K562 (cell line): ENCODE data around the gene MRPL54. TPM values are rescaled to one million over a fixed set of nuclear protein-coding genes. Genes with fewer than 3 reads are reported as not detected.

Experiments
- ATAC-seq: fragments of 200-7000 bp; cut with Tn5 transposase; 3 replicates; pipeline ENCODE4 v1.9.1; 2020; ENCODE audit warnings: moderate library complexity
- BruUV-seq: library from RNA; stranded (reverse); fragments of 400-500 nt; replicated peaks from 2 replicates; lab custom pipeline; 2021; lab: Mats Ljungman, UMichigan
- CTCF ChIA-PET: fragments of 300-600 bp; formaldehyde crosslinking; extraction: SDS; loops from one replicate; lab custom pipeline; 2021; ENCODE audit warnings: low intra/inter-chr PET ratio; lab: Yijun Ruan, JAX
- POLR2A ChIA-PET: fragments of 300-600, 350-650 bp; sonication (Branson Sonifier 250); formaldehyde crosslinking; extraction: SDS; loops from one replicate; lab custom pipeline; 2021; ENCODE audit warnings: antibody characterized with exemption, inconsistent platforms; lab: Yijun Ruan, JAX
- DNase-seq, 4 experiments: peaks; one replicate each; pipeline versions ENCODE4 v3.0.0 to v3.0.0-alpha.2; 2011 to 2018; ENCODE audit warnings: low spot score in 3 of 4, mixed read lengths in 3 of 4; ENCODE audit errors: extremely low read depth in 1 of 4
- FAIRE-seq: peaks from 2 replicates; lab custom pipeline; 2011; peaks lifted over from hg19 to GRCh38; lab: Jason Lieb, UNC
- H2AFZ ChIP-seq: 2 replicates; pipeline ENCODE4 v1.6.0; 2011; ENCODE audit warnings: low read depth, low read length, control low read depth, inconsistent platforms
- H3K27ac ChIP-seq: fragments of 200-600 bp; 3 replicates; pipeline ENCODE4 v1.8.0; 2011; ENCODE audit warnings: low read depth, mild to moderate bottlenecking, control low read depth, inconsistent platforms, low read length, moderate library complexity, mixed read lengths; ENCODE audit errors: extremely low read depth
- H3K27me3 ChIP-seq, 2 experiments: fragments of 300-600 bp in 1 of 2; 2 replicates in 1 of 2; 3 replicates in 1 of 2; pipeline versions ENCODE4 v1.6.0 to v1.8.0; 2011; ENCODE audit warnings: inconsistent platforms in 2 of 2, low read length in 2 of 2, mild to moderate bottlenecking in 1 of 2, mixed read lengths in 1 of 2, moderate library complexity in 1 of 2; ENCODE audit not compliant: control insufficient read depth in 2 of 2, insufficient read depth in 2 of 2
- H3K36me3 ChIP-seq: fragments of 300-600 bp; 3 replicates; pipeline ENCODE4 v1.8.0; 2011; ENCODE audit warnings: mild to moderate bottlenecking, low read length, inconsistent platforms; ENCODE audit not compliant: control insufficient read depth, insufficient read depth
- H3K4me1 ChIP-seq, 2 experiments: fragments of 200-600 bp in 1 of 2; replicated peaks in 1 of 2; 2 replicates in 1 of 2; 3 replicates in 1 of 2; pipeline versions ENCODE4 v1.5.1 to v1.8.0; 2011; ENCODE audit warnings: inconsistent platforms in 2 of 2, low read length in 2 of 2, mild to moderate bottlenecking in 1 of 2, mixed read lengths in 1 of 2, moderate library complexity in 1 of 2; ENCODE audit not compliant: control insufficient read depth in 2 of 2, insufficient read depth in 2 of 2
- H3K4me2 ChIP-seq: 2 replicates; pipeline ENCODE4 v1.6.1; 2011; ENCODE audit warnings: low read length, control low read depth, inconsistent platforms, mixed read lengths; ENCODE audit not compliant: insufficient read depth
- H3K4me3 ChIP-seq: fragments of 200-600 bp; sonication (generic), shearing (Covaris generic); 2 replicates; pipeline ENCODE4 v1.5.1; 2016; ENCODE audit warnings: control low read depth, inconsistent platforms
- H3K79me2 ChIP-seq: fragments of 200-600 bp; 3 replicates; pipeline ENCODE4 v1.8.0; 2011; ENCODE audit warnings: low read length, inconsistent platforms; ENCODE audit not compliant: control insufficient read depth, insufficient read depth
- H3K9ac ChIP-seq, 2 experiments: 2 replicates each; pipeline versions ENCODE4 v1.6.0 to v1.6.1; 2011; ENCODE audit warnings: low read depth in 2 of 2, low read length in 2 of 2, control low read depth in 1 of 2, inconsistent platforms in 1 of 2, mild to moderate bottlenecking in 1 of 2, mixed read lengths in 1 of 2; ENCODE audit not compliant: insufficient read depth in 1 of 2
- H3K9me1 ChIP-seq: one replicate; pipeline ENCODE4 v1.6.0; 2011; ENCODE audit warnings: inconsistent platforms, mild to moderate bottlenecking, low read length, moderate library complexity; ENCODE audit not compliant: control insufficient read depth, insufficient read depth
- H3K9me3 ChIP-seq: replicated peaks from 2 replicates; pipeline ENCODE4 v1.5.1; 2011; ENCODE audit warnings: low read depth, low read length, inconsistent platforms; ENCODE audit not compliant: control insufficient read depth, insufficient read depth
- H4K20me1 ChIP-seq: replicated peaks from 2 replicates; pipeline ENCODE4 v1.6.1; 2011; ENCODE audit warnings: low read length, inconsistent platforms, mixed read lengths; ENCODE audit not compliant: control insufficient read depth, insufficient read depth
- CBX2 ChIP-seq: fragments of 200-600 bp; sonication (generic); IDR thresholded peaks from one replicate; pipeline ENCODE4 v1.6.1; 2012; ENCODE audit warnings: mild to moderate bottlenecking, low read length, inconsistent platforms; ENCODE audit not compliant: insufficient read depth, poor library complexity, severe bottlenecking
- NFXL1 ChIP-seq: fragments of 450-650 bp; formaldehyde crosslinking; IDR thresholded peaks from 2 replicates; pipeline ENCODE4 v1.4.0; 2021; ENCODE audit warnings: mild to moderate bottlenecking
- POLR2G ChIP-seq: fragments of 200-400 bp; formaldehyde crosslinking; IDR thresholded peaks from 2 replicates; pipeline ENCODE4 v1.6.1; 2017; ENCODE audit warnings: low read depth, mild to moderate bottlenecking, antibody characterized with exemption, low read length, moderate library complexity
- RBFOX2 ChIP-seq: fragments of 200-400 bp; formaldehyde crosslinking; IDR thresholded peaks from 2 replicates; pipeline ENCODE4 v1.6.1; 2017; ENCODE audit warnings: low read depth, mild to moderate bottlenecking, low read length, moderate library complexity
- WGBS: fragments of 100-300 bp; shearing (Covaris generic); methylation state at CpG from one replicate; pipeline ENCODE4 v1.1.6; 2016; ENCODE audit warnings: low coverage, mixed read lengths; ENCODE audit not compliant: insufficient coverage; ENCODE audit errors: missing lambda C conversion rate; 5-methylcytosine and 5-hydroxymethylcytosine counted together
- in situ Hi-C: fragments of 300-500 bp; cut with MboI; formaldehyde crosslinking; loops from 4 replicates; pipeline ENCODE4 v1.15.0; 2018; ENCODE audit warnings: inconsistent platforms, mixed read lengths
- intact Hi-C: fragments of 100-400 bp; cut with micrococcal nuclease; formaldehyde crosslinking; loops from 2 replicates; pipeline ENCODE4 v1.14.2; 2022
- polyA plus RNA-seq, 8 experiments: library from polyadenylated mRNA; depleted of rRNA in 4 of 8; stranded (reverse) in 5 of 8; unstranded in 3 of 8; fragments of >200 nt; fragmentation: Nextera tagmentation in 2 of 8; fragmentation: Illumina TruSeq in 1 of 8; extraction: Ambion mirVana in 2 of 8; extraction: Trizol in 1 of 8; gene quantifications; 2 replicates each; pipeline versions ENCODE4 v1.2.1 to v1.2.3, GENCODE V29; 2011 to 2014; ENCODE audit warnings: inconsistent platforms in 1 of 8, missing spikeins in 1 of 8
- total RNA-seq, 7 experiments: library from RNA; depleted of rRNA in 6 of 7; stranded (reverse); fragments of >200 nt in 6 of 7; fragmentation: Illumina TruSeq in 2 of 7; extraction: Trizol in 2 of 7; gene quantifications; 2 replicates each; pipeline versions ENCODE4 v1.2.1 to v1.2.3, GENCODE V29; 2011 to 2021; ENCODE audit warnings: low replicate concordance in 1 of 7

Gene MRPL54
- total and polyA plus RNA-seq, 9 of the 15 experiments (the other 6 are each of a cell fraction or from before 2014, with no cell fraction given): 3.5 to 120 (median 56.9) TPM

DNA sequence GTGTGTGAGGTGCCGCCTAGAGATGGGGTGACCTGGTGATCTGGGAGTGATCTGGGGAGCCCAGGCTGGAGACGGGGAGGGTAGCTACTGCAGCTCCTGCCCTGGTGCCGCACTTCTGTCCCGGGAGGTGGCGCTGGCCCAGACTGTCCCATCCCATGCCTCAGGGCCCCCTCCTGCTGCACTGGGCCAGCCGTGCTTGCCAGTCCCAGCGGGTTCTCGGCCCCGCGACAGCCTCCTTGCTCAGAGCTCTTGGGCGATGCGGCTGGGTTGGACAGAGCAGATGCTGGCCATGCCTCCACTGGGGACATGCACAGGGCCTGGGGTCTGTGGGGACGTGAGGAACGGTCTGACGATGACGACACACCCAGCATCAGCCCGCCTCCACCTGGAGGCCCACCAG is 7.0 kb downstream of the MRPL54 start:
- Histone ChIP-seq H4K20me1 (no peaks in the 10 kb centered on the region), H3K36me3 (peaks cover 28% of the 10 kb centered on the region; the same call in 2 of the 3 replicates), H3K4me1 (peaks cover 0 to 49% of the 10 kb centered on the region in 2 experiments; a peak in 2 of 5 replicates), H3K9ac (peak overlapping the region in 1 of 2 experiments; percentile 45; a peak in 1 of 4 replicates), H3K4me2 (no peak overlapping the region), H2AFZ (no peak overlapping the region), H3K9me1 (no peaks in the 10 kb centered on the region), H3K9me3 (no peaks in the 10 kb centered on the region), H3K4me3 (no peak overlapping the region), H3K27me3 (no peaks in the 10 kb centered on the region), H3K27ac (no peak overlapping the region), H3K79me2 (no peaks in the 10 kb centered on the region)
- POLR2A ChIA-PET: interaction anchor here (0.6 to 1.2 kb wide), 4 partner anchors 10 to 292 kb away, joined by 3 to 7 read pairs (median 4); no protein-coding TSS in a partner anchor
- no peak for ATAC-seq
- no peak for DNase-seq
- intact Hi-C loops: no loop called here
- no TSS peak for BruUV-seq
- TF ChIP-seq RBFOX2 (peak; percentile 46), CBX2 (no peak), NFXL1 (CRISPR knock-in tag) (no peak), POLR2G (peak; percentile 43; the same call in 1 of the 2 replicates)
- FAIRE-seq: no peak
- CTCF ChIA-PET: no interaction called here
- WGBS: 91% methylated on average over 12 of the region's 17 CpGs
- in situ Hi-C loops: no loop called here
